GM08714 (cell line): ENCODE results near the gene CCDC70.

Experiments
- H3K4me3 ChIP-seq: fragments of 200-500 bp; sonication (Bioruptor generic); 2 replicates; pipeline ENCODE4 v1.5.1; 2014; ENCODE audit warnings: mild to moderate bottlenecking, low read length, inconsistent platforms
- ZNF274 ChIP-seq: IDR thresholded peaks from 2 replicates; pipeline ENCODE4 v1.6.1; 2012; ENCODE audit warnings: mild to moderate bottlenecking, low read depth, low read length

Gene CCDC70

DNA sequence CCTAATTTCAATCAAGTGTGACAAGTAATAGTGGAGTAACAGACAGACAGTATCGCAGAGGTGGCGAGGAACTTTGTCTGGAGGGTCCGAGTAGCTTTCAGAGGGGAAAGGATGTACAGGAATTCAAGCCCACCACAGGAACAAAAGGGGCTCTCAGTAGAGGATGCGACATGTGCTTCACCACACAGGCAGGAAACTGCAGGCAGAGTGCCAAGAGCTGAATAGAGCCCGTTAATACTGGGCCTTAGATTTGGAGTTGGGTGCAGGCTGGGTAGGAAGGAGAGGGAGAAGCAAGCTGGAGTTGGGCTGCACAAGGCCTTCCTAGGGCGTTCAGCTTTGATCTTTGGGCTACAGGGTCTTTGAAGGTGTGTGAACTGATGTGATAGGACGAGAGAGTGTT is 1.2 kb downstream of the CCDC70 start:
- H3K4me3 ChIP-seq, result no peak overlapping the region
- TF ChIP-seq ZNF274, result no peak

DNA sequence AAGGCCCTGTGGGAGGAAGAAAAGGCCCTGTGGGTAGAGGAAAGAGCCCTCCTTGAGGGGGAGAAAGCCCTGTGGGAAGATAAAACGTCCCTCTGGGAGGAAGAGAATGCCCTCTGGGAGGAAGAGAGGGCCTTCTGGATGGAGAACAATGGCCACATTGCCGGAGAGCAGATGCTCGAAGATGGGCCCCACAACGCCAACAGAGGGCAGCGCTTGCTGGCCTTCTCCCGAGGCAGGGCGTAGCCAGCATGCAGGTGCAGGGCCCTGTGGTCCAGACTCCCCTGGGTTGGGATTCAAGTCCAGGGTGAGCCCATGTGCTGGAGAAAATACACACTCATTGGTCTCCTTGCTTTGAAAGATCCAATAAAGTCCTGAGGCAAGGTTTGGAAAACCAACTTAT is 4.1 kb downstream of the CCDC70 start:
- TF ChIP-seq ZNF274, result no peak
- no peak overlapping the region for H3K4me3 ChIP-seq

DNA sequence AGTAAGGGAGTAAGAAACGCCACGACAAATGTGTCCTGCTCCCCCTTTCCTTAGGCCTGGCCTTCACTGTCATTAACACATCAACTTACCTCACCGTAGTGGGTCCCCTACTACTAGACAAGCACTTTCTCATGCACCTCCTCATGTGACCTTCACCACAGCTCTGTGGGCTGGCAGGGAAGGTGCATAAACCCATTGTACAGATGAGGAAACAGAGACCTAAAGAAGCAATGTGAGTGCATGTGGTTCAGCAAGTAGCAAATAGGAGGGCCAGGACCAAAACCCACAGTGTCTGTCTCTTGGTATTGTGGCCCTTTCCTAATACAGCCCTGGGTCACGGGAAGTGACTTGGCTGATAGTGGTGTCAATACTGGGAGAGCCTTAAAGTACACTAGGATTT is 5.3 kb downstream of the CCDC70 start:
- TF ChIP-seq ZNF274, result no peak
- H3K4me3 ChIP-seq, result no peak overlapping the region

DNA sequence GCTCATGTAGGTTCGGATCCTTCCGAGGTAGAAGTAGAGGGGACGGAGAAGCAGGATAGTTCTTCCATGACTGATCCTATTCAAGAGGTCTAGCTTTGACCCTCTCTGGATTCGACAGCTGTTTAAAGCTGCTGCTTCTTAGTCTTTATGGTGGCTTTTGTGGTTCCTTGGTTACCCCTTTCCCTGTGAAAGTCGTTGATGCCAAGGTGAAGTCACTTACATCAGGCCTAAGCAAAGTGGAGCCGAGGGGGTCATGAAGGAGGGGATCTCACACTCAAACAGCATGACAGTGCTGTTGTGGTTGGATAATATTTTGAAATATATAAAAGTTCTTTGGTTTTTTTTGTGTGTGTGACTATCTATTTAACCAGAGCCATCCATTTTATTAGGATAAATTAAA is 8.1 kb downstream of the CCDC70 start:
- no peak overlapping the region for H3K4me3 ChIP-seq
- TF ChIP-seq ZNF274, result no peak

DNA sequence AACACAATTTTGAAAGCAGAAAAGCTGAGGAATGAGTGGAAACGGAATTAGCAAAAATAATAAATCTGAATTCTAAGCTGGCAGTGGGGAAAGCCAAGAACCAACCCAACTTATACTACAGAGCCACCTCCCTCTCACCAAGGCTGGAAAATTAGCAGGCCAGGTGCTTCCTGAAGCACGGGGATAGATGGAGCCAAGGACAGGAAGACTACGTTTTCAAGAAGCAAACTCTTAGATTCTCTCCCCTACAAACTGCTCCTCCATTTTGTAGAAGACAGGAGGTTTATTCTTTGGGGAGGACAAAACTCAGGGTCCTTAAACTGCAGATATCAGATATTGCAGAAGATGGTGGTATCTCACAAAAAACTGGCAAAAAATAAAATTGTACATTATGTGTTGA is 8.8 kb downstream of the CCDC70 start:
- H3K4me3 ChIP-seq, result no peak overlapping the region
- TF ChIP-seq ZNF274, result no peak

DNA sequence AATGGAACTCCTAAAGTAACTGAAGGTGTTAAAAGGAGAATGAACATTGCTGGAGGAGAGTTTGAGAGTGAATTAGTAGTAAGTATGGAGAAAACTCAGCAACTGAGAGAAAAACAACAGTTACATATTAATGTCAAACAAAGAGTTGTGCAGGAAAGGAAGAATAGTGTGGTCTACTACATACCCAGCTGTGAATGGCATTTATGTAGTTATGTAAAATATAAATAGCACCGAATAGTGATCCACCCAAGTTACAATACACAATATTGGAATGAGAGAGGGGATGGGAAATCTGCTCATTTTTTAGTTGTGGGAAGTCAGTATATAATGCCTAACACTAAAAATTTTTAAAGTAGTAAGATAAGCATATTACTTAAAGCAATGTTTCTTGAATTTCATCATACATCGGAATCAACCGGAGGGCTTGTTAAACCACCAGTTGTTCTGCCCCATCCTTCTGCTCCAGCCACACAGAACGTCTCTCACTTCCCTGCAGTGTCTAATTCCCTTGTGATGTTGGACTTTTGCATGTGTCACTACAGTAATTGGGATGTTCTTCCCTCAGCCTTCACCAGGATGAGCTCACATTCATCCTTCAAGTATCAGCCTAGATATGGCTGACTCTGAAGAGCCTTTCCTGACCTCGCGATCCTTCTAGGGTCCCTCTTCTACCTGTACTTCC is 11.5 kb downstream of the CCDC70 start:
- TF ChIP-seq ZNF274, result no peak

DNA sequence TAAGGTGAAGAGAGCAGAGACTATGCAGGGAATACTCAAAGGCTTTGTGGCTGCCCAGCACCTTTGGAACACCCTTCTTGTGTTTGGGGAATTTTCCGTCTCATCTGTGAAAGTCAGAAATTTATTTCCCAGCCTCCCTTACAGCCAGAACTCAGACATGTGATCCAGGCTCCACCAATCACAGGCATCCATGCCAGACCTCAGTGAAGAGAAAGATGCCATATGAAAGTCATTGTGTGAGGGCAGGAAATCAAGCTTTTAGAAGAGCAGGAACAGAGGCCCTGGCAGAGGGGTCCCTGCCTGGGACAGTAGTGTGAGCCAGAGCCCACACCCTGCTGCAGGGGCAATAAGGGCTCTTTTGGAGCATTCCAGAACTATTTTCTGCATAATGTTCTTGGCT is 12.1 kb downstream of the CCDC70 start:
- no peak for TF ChIP-seq ZNF274
- H3K4me3 ChIP-seq, result no peak overlapping the region

More for the DNA sequence above, 11.5 kb downstream of the CCDC70 start:
- no peak overlapping the region for H3K4me3 ChIP-seq

DNA sequence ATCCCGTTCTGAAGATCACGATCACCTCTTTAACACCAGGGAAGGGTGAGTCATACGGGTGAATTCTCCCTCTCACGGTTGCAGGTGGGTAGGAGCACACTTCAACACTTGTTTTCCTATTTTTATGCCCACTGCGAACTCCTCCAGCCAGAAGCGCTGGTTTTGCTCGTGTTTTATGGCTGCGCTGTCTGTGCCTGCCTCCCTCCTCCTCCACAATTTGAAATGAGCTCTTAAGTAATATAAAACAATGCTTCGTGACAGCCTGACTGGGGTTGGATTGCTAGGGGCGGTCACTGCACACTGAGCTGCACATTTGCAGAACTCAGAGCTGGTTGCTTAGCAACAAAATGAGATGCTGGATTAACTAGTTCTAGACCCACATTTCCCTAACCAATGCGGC is 12.9 kb downstream of the CCDC70 start:
- TF ChIP-seq ZNF274, result no peak
- H3K4me3 ChIP-seq, result no peak overlapping the region

DNA sequence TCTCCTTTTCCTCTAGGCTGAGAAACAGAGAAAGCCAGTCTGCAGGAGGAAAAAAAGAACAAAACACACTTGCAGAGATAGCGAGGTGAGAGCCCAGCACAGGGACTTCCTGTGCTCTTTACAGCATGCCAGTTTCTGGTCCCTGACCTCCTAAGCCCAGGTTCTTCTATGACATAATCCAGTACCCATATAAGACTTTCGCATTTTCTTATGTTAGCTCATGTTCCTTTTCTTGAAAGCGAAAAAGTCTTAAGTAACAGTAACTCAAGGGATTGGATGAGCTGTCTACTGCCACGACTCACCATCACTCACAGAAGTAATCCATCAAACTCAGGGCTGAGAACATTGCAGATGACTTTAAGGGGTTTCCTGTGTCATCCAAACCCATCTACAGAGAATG is 17.4 kb downstream of the CCDC70 start:
- TF ChIP-seq ZNF274, result no peak
- no peak overlapping the region for H3K4me3 ChIP-seq

DNA sequence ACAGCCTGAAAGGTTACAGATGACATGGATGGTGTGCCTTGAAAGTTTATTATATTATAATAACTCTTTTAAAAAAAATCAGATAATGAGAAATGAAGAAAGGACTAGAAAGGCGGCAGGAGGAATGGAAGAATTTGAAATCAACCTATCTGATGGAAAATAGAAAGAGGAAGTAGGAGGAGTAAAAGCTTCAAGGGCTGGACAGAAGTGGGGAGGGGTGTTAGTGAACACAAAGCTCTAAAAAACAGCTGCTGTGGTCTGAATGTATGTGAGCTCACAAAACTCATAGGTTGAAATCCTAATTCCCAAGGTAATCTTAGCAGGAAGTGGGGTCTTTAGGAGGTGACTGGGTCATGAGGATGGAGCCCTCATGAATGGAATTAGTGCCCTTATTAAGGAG is 19.5 kb downstream of the CCDC70 start:
- TF ChIP-seq ZNF274, result no peak
- H3K4me3 ChIP-seq, result no peak overlapping the region

DNA sequence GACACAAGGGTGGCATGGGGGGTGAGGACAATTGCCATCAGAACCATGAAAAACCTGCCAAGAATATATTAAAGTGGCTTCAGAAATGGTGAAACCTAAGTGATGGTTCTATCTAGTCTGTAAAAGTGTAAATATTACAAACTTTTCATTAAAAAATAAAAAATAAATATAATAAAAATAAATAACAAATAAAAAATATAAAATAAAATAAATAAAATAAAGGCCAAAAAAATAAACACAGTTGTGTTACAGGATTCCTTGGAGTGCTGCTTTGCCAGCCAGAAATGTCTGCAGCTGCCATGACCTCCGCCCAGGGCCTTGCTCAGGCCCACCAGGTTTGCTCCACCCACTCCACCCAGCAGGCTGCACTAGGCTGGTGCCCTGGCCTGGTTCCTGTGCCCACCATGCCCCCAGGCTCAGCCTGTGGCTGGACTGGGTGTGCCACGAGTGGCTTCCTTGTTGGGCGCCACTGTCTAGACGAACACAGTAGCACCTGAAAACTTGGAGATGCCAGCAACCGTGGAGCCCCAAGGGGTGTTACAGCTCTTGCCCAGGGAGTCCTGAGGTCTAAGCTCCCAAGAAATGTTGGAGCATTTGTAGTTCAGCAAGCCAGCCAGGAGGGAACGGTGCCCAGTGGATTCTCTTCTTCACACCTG is 20.9 kb downstream of the CCDC70 start:
- H3K4me3 ChIP-seq, result no peak overlapping the region
- no peak for TF ChIP-seq ZNF274

DNA sequence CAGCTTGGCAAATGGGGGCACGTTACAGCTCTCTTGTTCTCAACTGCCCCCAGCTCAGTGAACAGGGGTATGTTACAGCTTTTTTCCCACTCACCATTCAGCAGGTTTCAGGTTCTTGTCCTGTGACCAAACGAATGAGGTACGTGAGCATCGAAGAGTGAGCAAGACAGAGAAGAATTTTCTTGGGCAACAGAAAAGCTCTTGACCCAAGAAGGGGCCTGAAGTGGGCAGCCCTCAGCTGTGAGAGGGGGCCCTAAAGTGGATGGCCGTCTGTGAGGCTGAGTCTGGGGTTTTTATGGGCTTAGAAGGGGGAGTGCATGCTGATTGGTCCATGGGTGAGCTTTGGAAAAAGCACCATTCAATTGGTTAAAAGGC is 21.4 kb downstream of the CCDC70 start:
- no peak overlapping the region for H3K4me3 ChIP-seq
- TF ChIP-seq ZNF274, result no peak

DNA sequence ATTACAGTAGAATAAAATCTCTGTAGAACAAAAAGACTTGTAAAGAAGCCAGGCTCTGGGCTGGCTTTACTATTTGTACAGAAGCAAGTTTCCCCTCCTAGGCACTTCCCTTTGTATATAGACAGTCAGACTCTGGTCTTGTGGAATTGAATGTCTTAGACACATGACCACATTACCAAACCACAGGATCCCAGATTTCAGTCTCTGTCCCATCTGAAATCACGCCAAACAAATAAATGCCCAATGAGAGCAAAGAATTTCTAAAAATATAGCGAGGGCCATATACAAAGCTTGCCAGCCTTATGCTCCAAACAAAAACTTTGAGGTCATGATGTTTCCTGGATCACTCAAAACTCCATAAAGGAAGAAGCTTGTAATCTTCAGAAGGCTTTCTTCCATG is 23.9 kb downstream of the CCDC70 start:
- TF ChIP-seq ZNF274, result no peak
- no peak overlapping the region for H3K4me3 ChIP-seq

DNA sequence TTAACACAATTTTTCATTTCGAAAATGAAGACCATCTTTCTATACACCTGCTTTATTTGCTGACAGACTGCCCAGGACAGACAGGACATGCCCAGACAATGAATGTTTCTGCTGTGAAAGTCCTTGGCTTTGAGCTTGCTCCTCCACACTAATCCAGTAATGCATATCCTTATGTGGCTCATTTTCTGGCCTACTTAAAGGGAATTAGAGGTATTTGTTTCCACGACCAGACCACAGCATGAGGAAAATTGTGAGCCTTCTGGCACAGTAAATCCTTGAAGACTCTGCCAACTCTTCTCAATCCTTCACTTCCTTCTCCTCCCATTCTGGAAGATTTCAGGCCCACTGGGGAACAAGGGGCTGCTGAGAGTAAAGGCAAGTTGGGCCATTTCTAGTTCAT is 25.7 kb downstream of the CCDC70 start:
- no peak overlapping the region for H3K4me3 ChIP-seq
- no peak for TF ChIP-seq ZNF274

DNA sequence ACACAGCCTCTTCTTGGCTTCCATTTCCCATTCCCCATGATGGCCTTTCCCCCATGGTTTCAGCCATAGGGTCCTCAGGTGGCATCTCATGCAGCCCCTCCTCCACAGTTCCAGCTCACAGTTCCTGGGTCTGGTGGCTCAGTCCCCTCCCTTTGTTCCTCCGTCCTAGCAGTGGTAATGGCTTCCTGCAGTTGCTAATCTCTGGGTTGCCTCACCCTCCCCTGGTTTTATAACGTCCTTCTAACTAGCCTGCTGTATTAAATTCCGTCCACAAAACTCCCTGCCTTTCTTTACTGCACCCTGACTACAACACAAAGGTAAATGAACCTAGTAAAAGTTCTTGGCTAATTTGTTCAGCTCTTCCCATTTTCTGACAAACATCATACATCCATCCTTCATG is 30.9 kb downstream of the CCDC70 start:
- TF ChIP-seq ZNF274, result no peak
- no peak overlapping the region for H3K4me3 ChIP-seq

DNA sequence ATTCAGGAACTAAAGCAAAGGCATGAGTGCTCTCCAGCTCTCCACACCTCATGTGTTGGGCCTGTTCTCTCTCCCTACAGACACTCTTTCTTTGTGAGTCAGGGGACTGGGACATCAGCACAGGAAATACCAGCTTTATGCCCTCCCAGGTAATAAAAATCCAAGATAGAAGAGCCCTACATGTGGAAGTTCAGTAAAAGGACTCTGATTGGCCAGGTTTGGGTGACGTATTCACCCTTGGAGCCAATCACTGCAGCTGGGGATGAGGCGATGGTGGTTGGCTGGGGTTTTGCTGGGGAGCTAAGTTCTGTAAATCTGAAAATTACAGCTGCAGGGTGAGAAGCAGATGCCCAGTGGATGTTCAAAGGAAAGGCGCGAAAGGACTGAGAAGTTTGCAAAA is 32.5 kb downstream of the CCDC70 start:
- no peak for TF ChIP-seq ZNF274
- no peak overlapping the region for H3K4me3 ChIP-seq
